Muscle layer of colon (tissue), 2 donors: ENCODE results near the gene FKBP6.
"Not testable (repeated sequence)": the region's sequence is repeated elsewhere in the genome, so short reads cannot be mapped to it uniquely, and the experiment has no call there.

Experiments
- H3K27ac ChIP-seq: one replicate; pipeline ENCODE4 v1.7.0; 2013; ENCODE audit warnings: low read depth, mild to moderate bottlenecking, low read length, moderate library complexity
- H3K27me3 ChIP-seq, 2 donors: one replicate each; pipeline ENCODE4 v1.7.0; 2013; ENCODE audit warnings: low read length in 2 of 2, mild to moderate bottlenecking in 2 of 2; ENCODE audit not compliant: insufficient read depth in 2 of 2, control insufficient read depth in 1 of 2
- H3K36me3 ChIP-seq: one replicate; pipeline ENCODE4 v1.7.0; 2013; ENCODE audit warnings: mild to moderate bottlenecking, low read length; ENCODE audit not compliant: insufficient read depth
- H3K4me1 ChIP-seq: one replicate; pipeline ENCODE4 v1.7.0; 2013; ENCODE audit warnings: mild to moderate bottlenecking, low read length; ENCODE audit not compliant: insufficient read depth
- H3K4me3 ChIP-seq, 2 donors: one replicate each; pipeline ENCODE4 v1.7.0; 2013; ENCODE audit warnings: low read length in 2 of 2, low read depth in 1 of 2, mild to moderate bottlenecking in 1 of 2, moderate library complexity in 1 of 2
- H3K9ac ChIP-seq: one replicate; pipeline ENCODE4 v1.7.0; 2013; ENCODE audit warnings: low read length
- H3K9me3 ChIP-seq: one replicate; pipeline ENCODE4 v1.7.0; 2013; ENCODE audit warnings: mild to moderate bottlenecking, low read length
- donor health status: abdominal sarcoma.
- donor health status: Adenocarcinoma of cecum.

The FKBP6 gene

GRCh38 chr7:73308665-73309214 is 19.2 kb upstream of the FKBP6 start, which contains the start of gene NSUN5:
Gene NSUN5, minus strand, starts transcription at chr7:73308826. Its CDS starts 36 bp downstream, at chr7:73308790.
- Histone ChIP-seq H3K9ac (peak within 1 kb of the TSS; percentile 27), H3K27me3 (no peaks in the 10 kb centered on the region), H3K27ac (peak within 1 kb of the TSS; percentile 78), H3K4me1 (peaks cover 12% of the 10 kb centered on the region), H3K4me3 (peak within 1 kb of the TSS; percentile 40 to 78), H3K9me3 (no peaks in the 10 kb centered on the region), H3K36me3 (peaks cover 6% of the 10 kb centered on the region)

GRCh38 chr7:73311421-73311820 is 16.5 kb upstream of the FKBP6 start:
- not testable (repeated sequence) for H3K4me3 ChIP-seq, H3K9ac ChIP-seq, H3K9me3 ChIP-seq, H3K27me3 ChIP-seq, H3K27ac ChIP-seq, H3K36me3 ChIP-seq
- H3K4me1 ChIP-seq: peaks cover 12% of the 10 kb centered on the region

GRCh38 chr7:73312831-73313520 is 15.0 kb upstream of the FKBP6 start:
- H3K36me3 ChIP-seq: no peaks in the 10 kb centered on the region
- no peak overlapping the region for H3K9ac ChIP-seq
- no peaks in the 10 kb centered on the region for H3K9me3 ChIP-seq
- H3K4me1 ChIP-seq: peaks cover 7% of the 10 kb centered on the region
- H3K27me3 ChIP-seq: no peaks in the 10 kb centered on the region
- H3K27ac ChIP-seq: no peak overlapping the region
- no peak overlapping the region for H3K4me3 ChIP-seq

GRCh38 chr7:73313521-73313906 is 14.4 kb upstream of the FKBP6 start:
- H3K27me3 ChIP-seq: no peaks in the 10 kb centered on the region
- H3K9me3 ChIP-seq: no peaks in the 10 kb centered on the region
- no peak overlapping the region for H3K27ac ChIP-seq
- peaks cover 6% of the 10 kb centered on the region for H3K4me1 ChIP-seq
- no peak overlapping the region for H3K9ac ChIP-seq
- H3K36me3 ChIP-seq: no peaks in the 10 kb centered on the region
- H3K4me3 ChIP-seq: no peak overlapping the region

- Histone ChIP-seq H3K27me3 (no peaks in the 10 kb centered on the region), H3K4me1 (peaks cover 3% of the 10 kb centered on the region), H3K9ac (no peak overlapping the region), H3K36me3 (no peaks in the 10 kb centered on the region), H3K4me3 (no peak overlapping the region), H3K9me3 (no peaks in the 10 kb centered on the region), H3K27ac (no peak overlapping the region)
These were observed 13.7 kb upstream of the FKBP6 start for GRCh38 chr7:73314271-73314670.

- Histone ChIP-seq H3K36me3 (no peaks in the 10 kb centered on the region), H3K9me3 (no peaks in the 10 kb centered on the region), H3K4me1 (no peaks in the 10 kb centered on the region), H3K4me3 (no peak overlapping the region), H3K27me3 (no peaks in the 10 kb centered on the region), H3K27ac (no peak overlapping the region), H3K9ac (no peak overlapping the region)
These were observed 11.4 kb upstream of the FKBP6 start for GRCh38 chr7:73316521-73316920.

GRCh38 chr7:73318656-73319204 is 9.2 kb upstream of the FKBP6 start:
- H3K36me3 ChIP-seq, H3K4me1 ChIP-seq, H3K27me3 ChIP-seq, H3K9me3 ChIP-seq, H3K27ac ChIP-seq, H3K4me3 ChIP-seq, H3K9ac ChIP-seq: not testable (repeated sequence)

GRCh38 chr7:73319541-73319940 is 8.4 kb upstream of the FKBP6 start:
- H3K4me3 ChIP-seq, H3K27ac ChIP-seq, H3K9me3 ChIP-seq, H3K9ac ChIP-seq, H3K36me3 ChIP-seq, H3K27me3 ChIP-seq, H3K4me1 ChIP-seq: not testable (repeated sequence)

- not testable (repeated sequence) for H3K9me3 ChIP-seq, H3K4me1 ChIP-seq, H3K27me3 ChIP-seq, H3K27ac ChIP-seq, H3K4me3 ChIP-seq, H3K9ac ChIP-seq, H3K36me3 ChIP-seq
These were observed 8.0 kb upstream of the FKBP6 start for GRCh38 chr7:73320009-73320408.

GRCh38 chr7:73323434-73324080 is 4.4 kb upstream of the FKBP6 start:
- H3K27me3 ChIP-seq, H3K27ac ChIP-seq, H3K9me3 ChIP-seq, H3K4me1 ChIP-seq, H3K36me3 ChIP-seq, H3K9ac ChIP-seq: not testable (repeated sequence)
- peak overlapping the region in 1 of 2 donors; percentile 45 for H3K4me3 ChIP-seq

- H3K27me3 ChIP-seq, H3K27ac ChIP-seq, H3K9ac ChIP-seq, H3K4me1 ChIP-seq, H3K9me3 ChIP-seq, H3K36me3 ChIP-seq: not testable (repeated sequence)
- H3K4me3 ChIP-seq: peak overlapping the region in 1 of 2 donors; percentile 45
These were observed 3.7 kb upstream of the FKBP6 start for GRCh38 chr7:73324081-73324845.
